WERI-Rb-1 (cell line): ENCODE results near the gene DDA1.

Experiments used
- DNase-seq: peaks from one replicate; pipeline ENCODE4 v3.0.0-alpha.2; 2020
- H3K27ac ChIP-seq: fragments of 250-450 bp; sonication (Bioruptor Pico); 2 replicates; pipeline ENCODE4 v1.5.1; 2020; ENCODE audit warnings: mild to moderate bottlenecking, moderate library complexity
- H3K27me3 ChIP-seq: fragments of 250-450 bp; sonication (Bioruptor Pico); 2 replicates; pipeline ENCODE4 v1.5.1; 2021; ENCODE audit warnings: mild to moderate bottlenecking, low read depth, moderate library complexity; ENCODE audit not compliant: insufficient read depth, severe bottlenecking
- H3K36me3 ChIP-seq: fragments of 250-450 bp; sonication (Bioruptor Pico); 2 replicates; pipeline ENCODE4 v1.5.1; 2020; ENCODE audit warnings: mild to moderate bottlenecking, moderate library complexity
- H3K4me3 ChIP-seq: 2 replicates; pipeline ENCODE4 v1.5.1; 2011; ENCODE audit warnings: low read depth, mild to moderate bottlenecking, control low read depth, low read length
- H3K9me3 ChIP-seq: fragments of 250-450 bp; sonication (Bioruptor Pico); 2 replicates; pipeline ENCODE4 v1.5.1; 2021; ENCODE audit warnings: mild to moderate bottlenecking, moderate library complexity; ENCODE audit not compliant: severe bottlenecking
- TF ChIP-seq, protein P1 (sequence below): IDR thresholded peaks from 2 replicates; pipeline ENCODE4 v1.5.1; 2011; ENCODE audit warnings: low read depth, mild to moderate bottlenecking, control low read depth, inconsistent platforms, low read length

Gene DDA1

DNA sequence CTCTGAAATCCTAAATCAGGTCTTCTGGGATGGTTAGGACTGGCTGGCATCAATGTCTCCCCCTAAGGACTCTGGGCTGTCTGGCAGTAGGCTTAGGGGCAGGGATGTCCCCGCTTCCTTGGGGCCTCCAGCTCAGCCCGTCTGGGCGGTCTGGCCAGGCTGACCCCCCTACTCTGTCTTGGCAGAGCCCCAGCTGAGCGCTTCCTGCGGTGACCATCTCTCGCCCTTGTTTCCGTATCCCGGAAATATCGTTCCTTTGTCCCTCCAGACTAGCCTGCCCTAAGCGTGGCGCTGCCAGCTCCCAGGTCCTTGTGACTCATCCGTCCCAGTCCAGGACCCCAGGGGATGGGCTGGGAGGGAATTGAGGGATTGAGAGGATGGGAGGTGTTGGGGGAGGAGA is 39.3 kb downstream of the DDA1 start:
- Histone ChIP-seq H3K9me3 (no peaks in the 10 kb centered on the region), H3K27me3 (no peaks in the 10 kb centered on the region), H3K4me3 (no peak overlapping the region), H3K27ac (no peak overlapping the region), H3K36me3 (no peaks in the 10 kb centered on the region; the same call in 1 of the 2 replicates)
- no peak for DNase-seq
- TF ChIP-seq, protein P1, sequence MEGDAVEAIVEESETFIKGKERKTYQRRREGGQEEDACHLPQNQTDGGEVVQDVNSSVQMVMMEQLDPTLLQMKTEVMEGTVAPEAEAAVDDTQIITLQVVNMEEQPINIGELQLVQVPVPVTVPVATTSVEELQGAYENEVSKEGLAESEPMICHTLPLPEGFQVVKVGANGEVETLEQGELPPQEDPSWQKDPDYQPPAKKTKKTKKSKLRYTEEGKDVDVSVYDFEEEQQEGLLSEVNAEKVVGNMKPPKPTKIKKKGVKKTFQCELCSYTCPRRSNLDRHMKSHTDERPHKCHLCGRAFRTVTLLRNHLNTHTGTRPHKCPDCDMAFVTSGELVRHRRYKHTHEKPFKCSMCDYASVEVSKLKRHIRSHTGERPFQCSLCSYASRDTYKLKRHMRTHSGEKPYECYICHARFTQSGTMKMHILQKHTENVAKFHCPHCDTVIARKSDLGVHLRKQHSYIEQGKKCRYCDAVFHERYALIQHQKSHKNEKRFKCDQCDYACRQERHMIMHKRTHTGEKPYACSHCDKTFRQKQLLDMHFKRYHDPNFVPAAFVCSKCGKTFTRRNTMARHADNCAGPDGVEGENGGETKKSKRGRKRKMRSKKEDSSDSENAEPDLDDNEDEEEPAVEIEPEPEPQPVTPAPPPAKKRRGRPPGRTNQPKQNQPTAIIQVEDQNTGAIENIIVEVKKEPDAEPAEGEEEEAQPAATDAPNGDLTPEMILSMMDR, result no peak

DNA sequence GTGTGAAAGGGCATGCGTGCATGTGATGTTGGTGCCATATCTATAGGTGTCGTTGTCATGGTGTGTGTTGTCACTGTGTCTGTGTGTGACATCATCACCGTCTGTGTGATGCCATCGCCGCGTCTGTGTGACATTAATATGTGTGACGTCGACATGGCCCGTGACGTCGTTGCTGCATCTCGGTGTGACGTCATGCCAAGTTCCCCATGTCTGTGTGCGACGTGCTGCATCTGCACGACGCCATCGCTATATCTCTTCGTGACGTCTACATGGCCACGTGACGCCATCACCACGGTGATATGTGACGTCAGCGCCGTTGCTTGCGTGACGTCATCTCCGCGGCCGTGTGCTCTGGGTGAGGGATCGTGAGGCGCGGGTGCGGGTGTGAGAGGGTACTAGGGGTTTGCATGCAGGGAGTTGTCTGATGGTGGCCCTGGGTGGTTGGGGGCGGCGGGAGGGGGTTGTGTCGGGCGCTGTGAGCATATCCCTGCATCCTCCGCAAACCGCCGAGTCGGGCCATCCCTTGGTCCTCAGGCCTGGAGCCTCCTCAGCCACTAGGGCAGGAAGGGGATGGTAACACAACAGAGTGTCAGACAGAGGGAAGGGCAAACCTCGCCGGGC is 42.6 kb downstream of the DDA1 start:
- no peak overlapping the region for H3K4me3 ChIP-seq
- TF ChIP-seq, protein P1, result no peak
- DNase-seq, result no peak
- no peaks in the 10 kb centered on the region for H3K9me3 ChIP-seq
- no peaks in the 10 kb centered on the region for H3K27me3 ChIP-seq
- no peaks in the 10 kb centered on the region for H3K36me3 ChIP-seq
- H3K27ac ChIP-seq, result no peak overlapping the region

DNA sequence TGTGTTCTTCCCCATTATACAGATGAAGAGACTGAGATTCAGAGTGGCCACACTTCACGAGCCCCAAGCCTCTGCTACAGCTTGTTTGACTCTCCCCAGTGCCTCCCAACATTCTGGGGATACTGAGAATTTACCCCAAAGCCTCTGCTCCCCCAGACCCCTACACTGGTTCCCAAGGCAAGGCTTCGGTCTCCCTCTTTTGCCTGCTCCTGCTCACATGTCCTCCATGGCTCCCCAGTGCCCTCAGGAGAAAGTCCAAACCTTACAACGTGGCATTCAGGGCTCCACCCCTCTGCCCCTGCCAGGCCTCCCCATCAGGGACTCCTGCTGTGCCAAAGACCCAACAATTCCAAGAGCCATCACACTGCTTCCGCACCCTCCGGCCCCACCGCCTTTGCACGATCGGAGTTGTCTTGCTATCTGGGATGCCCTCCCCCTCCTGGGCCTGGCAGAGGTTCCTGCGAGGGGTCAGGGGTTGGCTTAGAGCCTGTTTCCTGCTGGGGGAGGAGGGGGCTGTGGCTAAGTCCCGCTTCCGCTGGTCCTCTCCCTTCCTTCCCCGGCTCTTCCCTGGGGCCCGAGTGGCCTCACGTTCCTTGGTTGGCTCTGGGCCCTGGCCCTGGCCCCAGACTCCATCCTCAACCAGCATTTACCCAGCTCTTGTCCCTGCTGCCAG is 43.4 kb downstream of the DDA1 start:
- DNase-seq, result no peak
- Histone ChIP-seq H3K9me3 (no peaks in the 10 kb centered on the region), H3K4me3 (no peak overlapping the region), H3K36me3 (no peaks in the 10 kb centered on the region), H3K27ac (no peak overlapping the region), H3K27me3 (no peaks in the 10 kb centered on the region)
- TF ChIP-seq, protein P1, result no peak

DNA sequence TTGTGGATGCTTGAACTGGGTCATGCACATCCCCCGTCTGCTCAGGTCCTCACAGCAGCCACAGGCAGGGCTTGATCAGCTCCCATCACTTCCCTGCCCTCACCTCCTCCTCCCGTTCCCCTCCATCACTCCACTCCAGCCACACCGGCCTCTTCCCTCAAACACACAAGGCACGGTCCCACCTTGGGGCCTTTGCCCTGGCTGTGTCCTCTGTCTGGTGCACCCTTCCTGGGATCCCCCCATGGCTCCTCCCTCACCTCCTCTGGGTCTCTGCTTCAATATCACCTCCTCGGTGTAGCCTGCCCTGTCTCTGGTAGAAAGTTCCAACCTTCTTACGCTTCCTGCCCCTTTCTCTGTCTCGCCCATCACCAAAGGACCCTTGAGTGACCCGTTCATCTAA is 44.0 kb downstream of the DDA1 start:
- Histone ChIP-seq H3K36me3 (no peaks in the 10 kb centered on the region), H3K27me3 (no peaks in the 10 kb centered on the region), H3K27ac (no peak overlapping the region), H3K9me3 (no peaks in the 10 kb centered on the region), H3K4me3 (no peak overlapping the region)
- TF ChIP-seq, protein P1, result no peak
- no peak for DNase-seq

GRCh38 chr19:17357078-17357666 is 47.8 kb downstream of the DDA1 start:
- TF ChIP-seq, protein P1, result no peak
- H3K4me3 ChIP-seq, result no peak overlapping the region
- H3K27me3 ChIP-seq, result no peaks in the 10 kb centered on the region
- no peak overlapping the region for H3K27ac ChIP-seq
- H3K36me3 ChIP-seq, result no peaks in the 10 kb centered on the region
- H3K9me3 ChIP-seq, result no peaks in the 10 kb centered on the region
- no peak for DNase-seq
